CD4-positive, alpha-beta T cell treated with Interleukin-15 for 1 hour (primary cell): ENCODE measurements around the gene PIEZO1.
A peak's percentile ranks its signal among the peaks of the same experiment; 100 is the strongest.
"Not testable (repeated sequence)": the region's sequence is repeated elsewhere in the genome, so short reads cannot be mapped to it uniquely, and the experiment has no call there.

Experiments used
- DNase-seq: peaks from one replicate; pipeline ENCODE4 v3.0.0-alpha.2; 2020

The PIEZO1 gene

GRCh38 chr16:88785106-88785924 lies at the start of gene PIEZO1:
Gene PIEZO1 (minus strand): TSS chr16:88785220. CDS start chr16:88784964, 256 bp downstream.
- peak; percentile 81 for DNase-seq

DNA sequence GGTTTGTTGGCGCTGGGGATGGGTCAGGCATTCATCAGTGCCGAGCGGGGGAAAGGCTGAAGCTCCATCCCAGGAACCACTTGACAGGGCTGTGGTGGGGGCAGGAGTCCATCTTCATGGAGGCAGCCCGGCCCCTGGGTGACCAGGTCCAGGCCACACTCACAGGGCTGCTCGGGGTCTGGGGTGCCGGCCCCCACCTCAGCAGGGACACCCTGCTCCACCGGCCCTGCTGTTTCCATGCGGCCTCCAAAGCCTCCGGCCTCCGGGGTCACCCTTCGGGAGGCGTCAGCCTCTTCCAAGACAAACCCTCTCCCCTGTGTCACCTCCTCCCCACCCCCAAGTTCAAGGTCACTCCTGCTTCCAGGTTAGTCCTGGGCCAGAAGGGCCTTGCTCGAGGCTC lies 49.6 kb upstream of the PIEZO1 start:
- DNase-seq: no peak

- DNase-seq: no peak
Measured at GRCh38 chr16:88833086-88833485, 48.1 kb upstream of the PIEZO1 start.

GRCh38 chr16:88831838-88832237 lies 46.8 kb upstream of the PIEZO1 start:
- no peak for DNase-seq

DNA sequence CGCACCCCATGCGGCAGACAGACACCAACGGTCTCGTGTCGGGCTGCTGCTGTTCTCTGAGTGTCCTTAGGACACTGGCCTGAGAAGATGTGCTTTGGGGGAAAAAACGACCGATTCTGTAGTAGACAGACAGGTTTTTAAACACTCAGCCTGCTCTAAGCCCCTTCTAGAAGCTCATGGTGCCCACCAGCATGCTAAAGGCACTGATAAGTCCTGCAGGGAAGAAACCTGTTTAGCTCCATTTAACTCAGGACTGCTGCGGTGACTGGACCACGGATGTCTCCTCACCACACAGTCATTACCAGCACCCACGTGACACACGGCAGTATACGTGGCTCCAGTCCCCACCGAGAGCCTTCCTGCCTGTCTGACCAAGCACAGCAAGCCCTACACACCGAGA lies 45.8 kb upstream of the PIEZO1 start:
- no peak for DNase-seq

GRCh38 chr16:88830258-88830657 lies 45.2 kb upstream of the PIEZO1 start:
- no peak for DNase-seq

- DNase-seq: no peak
Measured at GRCh38 chr16:88828711-88829110, 43.7 kb upstream of the PIEZO1 start.

DNA sequence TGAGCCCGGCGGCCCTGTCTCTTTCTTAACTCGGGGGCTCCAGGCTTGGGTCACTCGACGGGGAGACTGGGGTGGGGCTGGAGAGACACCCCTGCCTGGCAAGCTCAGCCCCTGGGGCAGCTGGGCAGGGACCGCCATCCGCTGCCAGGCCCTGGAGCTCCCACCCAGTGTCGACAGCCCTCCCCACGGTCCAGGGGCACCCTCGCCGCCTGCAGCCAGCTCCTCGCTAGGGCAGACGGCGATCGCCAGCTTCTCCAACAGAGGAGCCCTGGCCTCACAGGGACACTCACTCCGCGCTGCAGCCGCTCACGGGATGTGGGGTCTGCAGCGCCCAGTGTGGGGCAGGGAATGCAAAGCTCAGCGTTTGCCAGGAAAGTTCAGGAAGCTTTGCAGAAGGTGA lies 42.7 kb upstream of the PIEZO1 start:
- no peak for DNase-seq

- no peak for DNase-seq
Measured at GRCh38 chr16:88826070-88826840, 41.2 kb upstream of the PIEZO1 start.

DNA sequence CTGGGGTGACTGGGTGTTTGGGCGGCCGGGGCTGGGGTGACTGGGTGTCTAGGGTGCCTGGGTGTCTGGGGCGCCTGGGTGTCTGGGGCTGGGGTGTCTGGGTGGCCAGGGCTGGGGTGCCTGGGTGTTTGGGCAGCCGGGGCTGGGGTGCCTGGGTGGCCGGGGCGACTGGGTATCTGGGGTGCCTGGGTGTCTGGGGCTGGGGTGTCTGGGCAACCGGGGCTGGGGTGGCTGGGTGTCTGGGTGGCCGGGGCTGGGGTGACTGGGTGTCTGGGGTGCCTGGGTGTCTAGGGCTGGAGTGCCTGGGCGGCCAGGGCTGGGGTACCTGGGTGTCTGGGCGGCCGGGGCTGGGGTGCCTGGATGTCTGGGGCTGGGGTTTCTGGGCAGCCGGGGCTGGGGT lies 40.1 kb upstream of the PIEZO1 start:
- DNase-seq: no peak

- no peak for DNase-seq
Measured at GRCh38 chr16:88824256-88825077, 39.4 kb upstream of the PIEZO1 start.

DNA sequence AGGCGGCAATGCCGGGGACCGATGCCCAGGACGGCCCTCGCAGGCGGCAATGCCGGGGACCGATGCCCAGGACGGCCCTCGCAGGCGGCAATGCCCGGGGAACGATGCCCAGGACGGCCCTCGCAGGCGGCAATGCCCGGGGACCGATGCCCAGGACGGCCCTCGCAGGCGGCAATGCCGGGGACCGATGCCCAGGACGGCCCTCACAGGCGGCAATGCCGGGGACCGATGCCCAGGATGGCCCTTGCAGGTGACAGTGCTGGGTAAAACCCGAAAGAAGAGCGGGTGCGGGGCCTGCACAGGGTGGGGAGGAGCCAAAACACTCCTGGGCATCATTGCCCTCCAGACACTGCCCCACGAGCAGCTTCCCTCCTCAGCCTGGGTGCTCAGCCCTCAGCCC lies 38.6 kb upstream of the PIEZO1 start:
- DNase-seq: not testable (repeated sequence)

GRCh38 chr16:88822281-88823040 lies 37.4 kb upstream of the PIEZO1 start:
- no peak for DNase-seq

DNA sequence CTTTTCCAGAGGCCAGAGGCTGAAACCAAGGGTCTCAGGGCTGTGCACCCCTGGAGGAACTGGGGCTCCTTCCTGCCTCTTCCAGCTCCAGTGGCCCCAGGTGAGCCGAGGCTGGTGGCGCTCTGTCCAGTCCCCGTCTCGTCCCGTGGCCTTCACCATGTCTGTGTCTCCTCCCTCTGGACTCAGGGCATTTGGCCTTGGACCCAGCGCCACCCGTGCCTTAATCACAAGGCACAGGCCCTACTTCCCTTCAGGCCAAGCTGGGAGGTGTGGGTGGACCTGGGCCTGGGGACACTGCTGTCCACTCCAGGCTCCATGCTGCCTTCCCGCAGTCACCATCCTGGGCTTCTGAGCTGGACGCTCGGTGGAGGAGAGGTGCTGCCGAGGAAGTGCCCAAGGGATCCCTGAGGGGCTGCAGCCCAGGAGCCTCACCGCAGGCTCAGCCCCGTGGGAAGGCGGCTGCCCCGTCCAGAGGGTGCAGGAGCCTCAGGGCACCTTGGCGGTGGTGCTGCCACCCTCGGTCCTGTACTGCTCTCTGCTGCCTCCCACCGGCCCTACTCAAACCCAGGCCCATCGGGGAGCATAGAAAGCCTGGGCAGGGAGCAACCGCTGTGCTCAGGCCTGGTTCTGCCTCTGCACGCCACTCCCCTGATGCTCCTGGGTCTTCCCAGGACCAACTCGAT lies 36.3 kb upstream of the PIEZO1 start:
- no peak for DNase-seq

DNA sequence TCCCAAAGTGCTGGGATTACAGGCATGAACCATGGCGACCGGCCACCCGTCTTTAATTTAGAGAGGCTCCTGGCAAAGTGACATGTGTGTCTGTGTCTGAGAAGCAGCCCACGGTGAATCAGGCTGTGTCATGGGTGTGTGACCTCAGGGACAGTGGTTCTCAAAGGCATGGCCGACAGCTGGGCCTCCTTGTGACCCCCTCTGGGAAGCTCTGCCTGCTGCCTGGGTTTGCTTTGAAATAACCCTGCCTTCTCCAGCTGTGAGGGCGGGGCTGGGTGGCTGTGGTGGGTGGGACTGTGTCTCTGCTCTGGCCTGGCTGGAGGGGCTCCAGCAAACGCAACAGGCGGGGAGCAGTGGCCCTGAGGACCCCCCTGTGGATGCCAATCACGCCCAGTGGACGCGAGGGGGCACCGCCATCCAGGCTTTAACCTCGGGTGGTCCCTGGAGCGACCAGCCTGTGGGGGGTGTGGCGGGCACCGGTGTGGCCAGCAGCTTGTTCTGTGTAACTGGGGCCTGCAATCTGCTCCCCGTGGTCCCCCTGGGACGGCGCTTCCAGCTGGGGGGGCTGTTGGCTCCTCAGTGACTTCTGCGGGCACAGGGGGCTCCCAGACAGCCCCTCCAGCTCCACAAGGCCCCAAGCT lies 35.5 kb upstream of the PIEZO1 start:
- DNase-seq: no peak

DNA sequence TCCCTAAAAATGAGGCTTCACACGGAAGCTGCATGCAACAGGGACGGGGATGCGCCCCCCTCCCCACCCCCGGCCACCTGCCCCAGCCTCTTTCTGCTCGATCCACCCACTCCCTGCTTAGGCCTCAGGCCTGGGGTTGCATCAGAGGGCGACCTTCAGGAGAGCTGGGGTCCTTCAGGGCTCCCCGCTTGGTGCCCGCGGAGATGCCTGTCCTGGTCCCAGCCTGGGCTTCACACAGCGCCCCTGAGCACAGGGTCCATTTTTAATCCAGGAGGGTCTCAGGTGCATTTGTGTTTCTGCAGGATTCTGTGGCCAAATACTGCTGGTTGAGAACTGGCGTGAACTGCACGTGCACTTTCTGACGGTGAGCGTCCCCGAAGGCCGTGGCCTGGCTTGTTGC lies 34.1 kb upstream of the PIEZO1 start:
- no peak for DNase-seq

- no peak for DNase-seq
Measured at GRCh38 chr16:88818575-88818874, 33.5 kb upstream of the PIEZO1 start.

GRCh38 chr16:88817785-88818574 lies 33.0 kb upstream of the PIEZO1 start:
- DNase-seq: no peak

DNA sequence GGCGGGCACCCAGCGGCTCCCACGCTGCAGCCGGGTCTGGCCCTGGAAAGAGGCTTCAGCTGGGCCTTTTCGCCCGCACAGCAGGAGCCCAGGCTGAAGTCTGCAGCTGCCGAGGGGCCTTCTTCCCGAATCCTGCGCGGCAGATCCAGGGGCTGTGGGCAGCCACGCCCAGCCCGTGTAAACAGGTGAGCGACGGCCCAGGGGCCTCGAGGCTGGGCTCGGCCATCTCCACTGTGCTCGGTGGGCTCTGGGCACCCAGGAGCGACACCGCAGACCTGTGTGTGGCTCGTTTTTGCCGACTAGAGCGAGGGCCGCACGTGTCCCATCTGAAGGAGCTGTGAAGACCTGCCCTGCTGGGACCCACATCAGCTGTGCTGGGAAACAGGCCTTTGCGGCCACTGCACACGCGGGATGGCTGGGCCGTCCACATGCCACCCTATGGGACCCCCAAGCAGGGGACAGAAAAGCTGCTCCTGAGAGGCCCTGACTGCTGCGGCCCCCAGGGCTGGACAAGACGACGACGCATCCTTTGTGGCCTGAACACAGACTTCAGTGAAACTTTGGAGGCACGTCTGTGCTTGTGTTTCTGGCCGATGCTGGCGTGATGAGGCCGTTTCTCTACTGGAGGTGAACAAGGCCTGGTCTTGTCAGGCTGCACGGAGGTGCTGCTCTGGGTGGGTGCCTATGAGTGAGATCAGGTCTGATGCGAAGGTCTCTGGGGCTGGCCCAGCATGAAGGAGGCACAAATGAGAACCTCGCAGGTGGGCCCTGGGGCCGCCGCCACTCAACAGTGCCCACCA lies 31.9 kb upstream of the PIEZO1 start:
- no peak for DNase-seq
